SU-DHL-6 (cell line): ENCODE data around the gene SETBP1.

Source experiments
- H2AFZ ChIP-seq: fragments of 200-600 bp; sonication (generic); 2 replicates; pipeline ENCODE4 v1.6.1; 2014; ENCODE audit warnings: low read depth, mild to moderate bottlenecking, moderate library complexity, mixed read lengths, antibody characterized with exemption, low read length; ENCODE audit not compliant: severe bottlenecking
- H3F3A ChIP-seq: fragments of 200-600 bp; shearing (Covaris generic); 2 replicates; pipeline ENCODE4 v1.6.0; 2016; ENCODE audit warnings: antibody characterized with exemption, mild to moderate bottlenecking; ENCODE audit not compliant: insufficient read depth
- H3K27ac ChIP-seq: fragments of 200-600 bp; sonication (generic); 2 replicates; pipeline ENCODE4 v1.5.1; 2016; ENCODE audit warnings: low read depth, mild to moderate bottlenecking, low read length, moderate library complexity, mixed read lengths
- H3K27me3 ChIP-seq: fragments of 200-600 bp; sonication (generic), shearing (Covaris generic); 2 replicates; pipeline ENCODE4 v1.6.0; 2014; ENCODE audit warnings: mild to moderate bottlenecking, low read length
- H3K36me3 ChIP-seq: fragments of 200-600 bp; sonication (generic); 2 replicates; pipeline ENCODE4 v1.6.1; 2014; ENCODE audit warnings: mild to moderate bottlenecking, low read length, mixed read lengths
- H3K4me2 ChIP-seq: fragments of 300-600, 200-600 bp; shearing (Covaris generic), sonication (generic); 2 replicates; pipeline ENCODE4 v1.6.0; 2014; ENCODE audit warnings: low read length, low read depth, mild to moderate bottlenecking; ENCODE audit not compliant: poor library complexity, severe bottlenecking
- H3K4me3 ChIP-seq: fragments of 200-600 bp; sonication (generic); 2 replicates; pipeline ENCODE4 v1.5.1; 2014; ENCODE audit warnings: antibody characterized with exemption, low read length, mild to moderate bottlenecking, mixed read lengths; ENCODE audit not compliant: insufficient read depth, poor library complexity, severe bottlenecking
- H3K79me2 ChIP-seq: fragments of 200-600 bp; sonication (generic); 2 replicates; pipeline ENCODE4 v1.6.1; 2014; ENCODE audit warnings: mild to moderate bottlenecking, low read length, moderate library complexity; ENCODE audit not compliant: insufficient read depth
- H3K9ac ChIP-seq: fragments of 200-600 bp; sonication (generic); 2 replicates; pipeline ENCODE4 v1.7.0; 2014; ENCODE audit warnings: mild to moderate bottlenecking, low read length
- H3K9me2 ChIP-seq: fragments of 200-600 bp; sonication (generic); replicated peaks from 2 replicates; pipeline ENCODE4 v1.6.1; 2014; ENCODE audit warnings: low read length; ENCODE audit not compliant: insufficient read depth
- H3K9me3 ChIP-seq: fragments of 200-600 bp; sonication (generic); 2 replicates; pipeline ENCODE4 v1.6.1; 2014; ENCODE audit warnings: low read length, mixed read lengths; ENCODE audit not compliant: insufficient read depth
- H4K20me1 ChIP-seq: fragments of 200-600 bp; sonication (generic); 2 replicates; pipeline ENCODE4 v1.6.1; 2014; ENCODE audit warnings: low read depth, mild to moderate bottlenecking, antibody characterized with exemption, low read length, moderate library complexity, mixed read lengths
- EZH2phosphoT487 ChIP-seq: fragments of 200-600 bp; sonication (generic), shearing (Covaris generic); conservative IDR thresholded peaks from 2 replicates; pipeline ENCODE4 v1.6.1; 2018; ENCODE audit warnings: mild to moderate bottlenecking, antibody characterized with exemption, low read length, moderate library complexity, mixed read lengths
- TF ChIP-seq, protein P1 (sequence below): fragments of 200-600 bp; sonication (generic); IDR thresholded peaks from one replicate; pipeline ENCODE4 v1.5.1; 2017; ENCODE audit warnings: antibody characterized with exemption, mild to moderate bottlenecking, low read length, moderate library complexity; ENCODE audit not compliant: insufficient read depth, poor library complexity, severe bottlenecking

The SETBP1 gene

DNA sequence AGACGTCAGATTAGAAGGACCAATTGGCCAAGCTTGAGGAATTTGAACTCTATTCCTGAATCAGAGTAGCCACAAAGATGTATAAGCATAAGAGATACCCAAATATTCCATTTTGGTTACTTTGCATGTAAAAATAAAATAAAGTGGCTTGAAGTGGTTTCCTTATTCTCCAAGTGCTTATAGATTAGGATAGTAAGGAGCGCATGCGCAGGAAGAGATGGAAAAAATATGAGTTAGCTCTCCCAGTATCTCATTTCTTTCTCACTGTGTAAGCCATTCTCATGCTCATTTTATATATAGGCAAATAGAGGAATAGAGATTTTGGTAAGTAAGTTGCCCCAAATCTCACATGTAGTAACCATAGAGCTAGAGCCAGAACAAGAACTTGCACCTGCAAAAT is 241.3 kb downstream of the SETBP1 start:
- TF ChIP-seq, protein P1, sequence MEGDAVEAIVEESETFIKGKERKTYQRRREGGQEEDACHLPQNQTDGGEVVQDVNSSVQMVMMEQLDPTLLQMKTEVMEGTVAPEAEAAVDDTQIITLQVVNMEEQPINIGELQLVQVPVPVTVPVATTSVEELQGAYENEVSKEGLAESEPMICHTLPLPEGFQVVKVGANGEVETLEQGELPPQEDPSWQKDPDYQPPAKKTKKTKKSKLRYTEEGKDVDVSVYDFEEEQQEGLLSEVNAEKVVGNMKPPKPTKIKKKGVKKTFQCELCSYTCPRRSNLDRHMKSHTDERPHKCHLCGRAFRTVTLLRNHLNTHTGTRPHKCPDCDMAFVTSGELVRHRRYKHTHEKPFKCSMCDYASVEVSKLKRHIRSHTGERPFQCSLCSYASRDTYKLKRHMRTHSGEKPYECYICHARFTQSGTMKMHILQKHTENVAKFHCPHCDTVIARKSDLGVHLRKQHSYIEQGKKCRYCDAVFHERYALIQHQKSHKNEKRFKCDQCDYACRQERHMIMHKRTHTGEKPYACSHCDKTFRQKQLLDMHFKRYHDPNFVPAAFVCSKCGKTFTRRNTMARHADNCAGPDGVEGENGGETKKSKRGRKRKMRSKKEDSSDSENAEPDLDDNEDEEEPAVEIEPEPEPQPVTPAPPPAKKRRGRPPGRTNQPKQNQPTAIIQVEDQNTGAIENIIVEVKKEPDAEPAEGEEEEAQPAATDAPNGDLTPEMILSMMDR, result no peak
- no peak for TF ChIP-seq EZH2phosphoT487
- H3K4me2 ChIP-seq, result no peak overlapping the region
- H3F3A ChIP-seq, result no peaks in the 10 kb centered on the region
- no peak overlapping the region for H3K9ac ChIP-seq
- no peaks in the 10 kb centered on the region for H3K36me3 ChIP-seq
- no peaks in the 10 kb centered on the region for H3K27me3 ChIP-seq
- no peaks in the 10 kb centered on the region for H3K79me2 ChIP-seq
- H3K9me3 ChIP-seq, result no peaks in the 10 kb centered on the region
- no peaks in the 10 kb centered on the region for H4K20me1 ChIP-seq
- H3K4me3 ChIP-seq, result no peak overlapping the region
- no peak overlapping the region for H2AFZ ChIP-seq
- no peaks in the 10 kb centered on the region for H3K9me2 ChIP-seq
- H3K27ac ChIP-seq, result no peak overlapping the region

DNA sequence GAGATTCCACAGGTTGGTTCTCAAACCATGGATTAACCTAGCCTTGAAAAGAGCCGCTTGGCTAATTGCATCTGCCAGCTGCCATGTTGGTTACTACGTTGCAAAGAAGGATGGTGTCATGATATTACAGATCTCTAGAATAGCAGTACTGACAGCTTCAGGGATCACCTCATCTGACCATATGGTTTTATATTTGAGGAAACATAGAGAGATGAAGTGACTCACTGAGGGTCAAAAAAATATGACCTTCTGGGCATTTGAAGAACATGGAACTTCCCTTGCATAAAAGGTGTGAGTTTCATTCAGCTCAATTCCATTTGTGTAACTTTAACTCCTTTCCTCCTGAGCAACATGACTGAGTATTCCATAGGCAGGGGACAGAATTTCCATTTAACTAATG is 242.3 kb downstream of the SETBP1 start:
- Histone ChIP-seq H3K4me3 (no peak overlapping the region), H3K9me3 (no peaks in the 10 kb centered on the region), H3K9ac (no peak overlapping the region), H3K27me3 (no peaks in the 10 kb centered on the region), H3K36me3 (no peaks in the 10 kb centered on the region), H3K9me2 (no peaks in the 10 kb centered on the region), H2AFZ (no peak overlapping the region), H3K79me2 (no peaks in the 10 kb centered on the region), H3F3A (no peaks in the 10 kb centered on the region), H4K20me1 (no peaks in the 10 kb centered on the region), H3K27ac (no peak overlapping the region), H3K4me2 (no peak overlapping the region)
- TF ChIP-seq, protein P1, result no peak
- no peak for TF ChIP-seq EZH2phosphoT487

DNA sequence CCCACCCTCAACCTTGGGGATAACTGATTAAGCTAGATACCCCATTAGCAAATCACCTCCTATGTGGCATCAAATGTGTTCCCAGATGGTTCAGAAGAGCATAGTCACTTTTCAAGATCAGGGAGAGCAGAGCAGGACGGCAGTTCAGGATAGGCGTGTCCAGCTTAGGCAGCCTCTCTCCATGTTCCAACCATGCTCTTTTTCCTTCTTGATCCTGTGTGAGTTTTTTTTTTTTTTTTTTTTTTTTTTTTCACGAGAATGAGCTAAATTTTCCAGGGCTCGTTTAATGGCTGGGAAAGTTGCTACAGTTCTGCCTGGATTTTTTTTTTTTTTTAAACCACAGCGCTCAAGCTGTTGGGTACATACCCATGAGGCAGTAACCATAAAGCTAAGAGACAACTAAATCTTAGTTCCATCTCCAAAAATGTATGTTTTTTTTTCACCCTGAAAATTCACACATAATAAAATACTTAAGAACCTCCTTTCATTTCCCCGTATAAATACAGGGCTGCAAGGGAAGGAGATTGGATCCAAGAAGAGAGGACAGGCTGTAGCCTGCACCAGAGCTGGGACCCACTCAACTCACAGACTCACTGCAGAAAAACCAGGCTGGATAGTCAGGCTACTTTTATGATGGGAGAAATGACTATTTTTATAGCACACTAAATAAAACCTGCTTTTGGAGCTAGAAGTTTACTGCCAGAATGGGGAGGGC is 244.3 kb downstream of the SETBP1 start:
- no peaks in the 10 kb centered on the region for H3K36me3 ChIP-seq
- no peak overlapping the region for H3K9ac ChIP-seq
- H3K4me2 ChIP-seq, result no peak overlapping the region
- H3K79me2 ChIP-seq, result no peaks in the 10 kb centered on the region
- no peaks in the 10 kb centered on the region for H3K9me3 ChIP-seq
- no peaks in the 10 kb centered on the region for H3K9me2 ChIP-seq
- H3K4me3 ChIP-seq, result no peak overlapping the region
- H2AFZ ChIP-seq, result no peak overlapping the region
- no peaks in the 10 kb centered on the region for H3F3A ChIP-seq
- H4K20me1 ChIP-seq, result no peaks in the 10 kb centered on the region
- no peak overlapping the region for H3K27ac ChIP-seq
- TF ChIP-seq, protein P1, result no peak
- no peak for TF ChIP-seq EZH2phosphoT487
- no peaks in the 10 kb centered on the region for H3K27me3 ChIP-seq
